ENCODE data around the gene SLC52A1.

SLC52A1 gene

DNA sequence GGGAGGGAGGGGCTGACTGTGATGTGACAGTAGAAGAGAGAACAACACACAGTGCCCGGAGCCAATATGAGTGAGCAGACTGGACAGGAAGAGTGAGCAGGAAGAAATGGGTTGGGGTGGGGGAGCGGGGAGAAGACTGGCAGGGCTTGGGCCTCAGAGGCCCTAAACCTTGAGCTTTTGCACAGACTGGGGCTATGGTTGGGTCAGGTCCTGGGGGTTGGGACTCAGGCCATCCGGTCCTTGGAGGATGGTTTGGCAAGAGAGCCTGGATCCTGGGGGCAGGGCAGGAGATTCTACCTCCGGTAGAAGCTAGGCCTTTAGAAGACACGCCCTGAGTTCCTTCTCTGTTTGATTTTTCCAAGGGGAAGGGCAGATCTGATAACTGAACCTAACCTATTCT lies 48.8 kb downstream of the SLC52A1 start:
- no peak for TF ChIP-seq CTCF (IDR thresholded peaks at IDR 0.05; ENCODE audit: extremely low read depth, missing control alignments)
- no peak for DNase-seq (ENCODE audit: low spot score)
